GM12801 (cell line): ENCODE measurements around the gene DNAJC12.

ENCODE experiments used
- TF ChIP-seq, protein P1 (sequence below): IDR thresholded peaks from one replicate; pipeline ENCODE4 v1.5.1; 2011; ENCODE audit warnings: control low read depth; ENCODE audit not compliant: insufficient read length; ENCODE audit errors: extremely low read depth

The DNAJC12 gene

DNA sequence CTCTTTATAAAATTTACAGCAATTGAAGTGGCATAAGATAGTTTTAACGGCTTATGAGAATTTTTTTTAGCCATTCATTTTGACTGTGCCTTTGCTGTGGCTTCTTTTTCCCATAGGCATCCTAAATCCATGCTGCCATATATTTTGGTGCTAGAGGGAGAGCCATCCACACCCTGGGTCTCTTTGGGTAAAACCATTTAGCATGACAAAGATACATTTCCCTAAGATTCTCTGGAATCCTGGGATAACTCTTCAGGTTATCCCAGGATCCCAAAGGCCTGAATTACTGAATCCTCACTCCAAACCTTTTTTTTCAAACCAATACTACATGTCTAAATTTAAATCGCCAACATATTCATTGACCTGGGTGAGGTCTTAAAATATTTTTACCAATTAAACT, 28.9 kb downstream of the DNAJC12 start:
- TF ChIP-seq, protein P1, sequence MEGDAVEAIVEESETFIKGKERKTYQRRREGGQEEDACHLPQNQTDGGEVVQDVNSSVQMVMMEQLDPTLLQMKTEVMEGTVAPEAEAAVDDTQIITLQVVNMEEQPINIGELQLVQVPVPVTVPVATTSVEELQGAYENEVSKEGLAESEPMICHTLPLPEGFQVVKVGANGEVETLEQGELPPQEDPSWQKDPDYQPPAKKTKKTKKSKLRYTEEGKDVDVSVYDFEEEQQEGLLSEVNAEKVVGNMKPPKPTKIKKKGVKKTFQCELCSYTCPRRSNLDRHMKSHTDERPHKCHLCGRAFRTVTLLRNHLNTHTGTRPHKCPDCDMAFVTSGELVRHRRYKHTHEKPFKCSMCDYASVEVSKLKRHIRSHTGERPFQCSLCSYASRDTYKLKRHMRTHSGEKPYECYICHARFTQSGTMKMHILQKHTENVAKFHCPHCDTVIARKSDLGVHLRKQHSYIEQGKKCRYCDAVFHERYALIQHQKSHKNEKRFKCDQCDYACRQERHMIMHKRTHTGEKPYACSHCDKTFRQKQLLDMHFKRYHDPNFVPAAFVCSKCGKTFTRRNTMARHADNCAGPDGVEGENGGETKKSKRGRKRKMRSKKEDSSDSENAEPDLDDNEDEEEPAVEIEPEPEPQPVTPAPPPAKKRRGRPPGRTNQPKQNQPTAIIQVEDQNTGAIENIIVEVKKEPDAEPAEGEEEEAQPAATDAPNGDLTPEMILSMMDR, result no peak

DNA sequence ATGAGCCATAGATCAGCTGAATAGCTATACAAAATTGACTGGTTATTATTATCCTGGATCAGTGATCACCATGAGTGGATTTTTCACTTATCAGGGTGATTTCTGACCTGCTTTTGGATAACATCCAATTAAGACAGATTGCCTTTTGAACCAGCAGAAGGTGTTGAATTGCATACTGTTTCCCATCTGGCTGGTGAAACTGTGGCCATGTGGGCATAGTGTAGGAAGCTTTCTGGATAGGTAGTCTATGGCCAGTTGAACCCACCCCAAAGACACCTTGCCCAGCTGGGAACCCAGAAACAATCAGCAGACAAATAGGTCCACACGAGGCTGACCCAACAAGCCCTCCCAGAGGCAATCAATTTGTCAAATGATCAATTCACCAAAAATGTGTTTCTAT, 29.3 kb downstream of the DNAJC12 start:
- TF ChIP-seq, protein P1, result no peak

DNA sequence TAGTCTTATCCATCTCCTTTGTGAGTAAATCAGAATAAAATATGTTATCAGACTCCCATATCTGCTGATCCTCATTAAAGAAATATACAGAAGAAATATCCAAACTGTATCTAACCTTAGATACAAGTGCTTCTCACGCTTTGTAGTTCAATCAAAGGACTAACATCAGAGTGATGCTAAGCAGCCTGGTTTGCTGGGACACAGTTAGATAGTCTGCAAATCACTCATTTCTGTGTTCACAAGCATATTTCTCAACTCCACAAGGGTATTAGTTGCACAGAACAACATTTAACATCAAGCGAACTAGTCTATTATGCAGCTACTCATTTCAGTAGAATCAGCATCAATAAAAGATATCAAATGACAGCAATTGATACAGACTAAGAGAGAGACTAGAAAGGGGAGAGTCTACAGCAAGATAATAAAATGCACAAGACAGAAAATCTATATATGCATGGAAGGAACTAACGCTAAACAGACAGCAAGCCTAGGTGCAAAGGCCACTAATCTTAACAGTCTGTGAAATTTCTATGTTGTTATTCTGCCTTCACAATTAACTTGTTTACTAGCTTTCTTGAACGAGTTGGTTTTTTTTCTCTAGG, 30.0 kb downstream of the DNAJC12 start:
- TF ChIP-seq, protein P1, result no peak

DNA sequence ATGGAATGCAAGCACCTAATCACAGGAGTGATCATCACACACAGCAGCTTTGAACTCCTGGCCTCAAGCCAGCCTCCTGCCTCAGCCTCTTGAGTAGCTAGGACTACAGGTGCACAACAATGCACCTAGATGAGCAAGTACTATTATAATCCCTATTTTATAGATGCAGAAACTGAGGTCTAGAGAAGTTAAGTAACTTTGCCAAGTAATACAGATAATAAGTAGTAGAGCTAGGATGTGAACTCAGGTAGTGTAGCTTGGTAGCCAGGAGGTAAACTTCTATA, 33.7 kb downstream of the DNAJC12 start:
- TF ChIP-seq, protein P1, result no peak

DNA sequence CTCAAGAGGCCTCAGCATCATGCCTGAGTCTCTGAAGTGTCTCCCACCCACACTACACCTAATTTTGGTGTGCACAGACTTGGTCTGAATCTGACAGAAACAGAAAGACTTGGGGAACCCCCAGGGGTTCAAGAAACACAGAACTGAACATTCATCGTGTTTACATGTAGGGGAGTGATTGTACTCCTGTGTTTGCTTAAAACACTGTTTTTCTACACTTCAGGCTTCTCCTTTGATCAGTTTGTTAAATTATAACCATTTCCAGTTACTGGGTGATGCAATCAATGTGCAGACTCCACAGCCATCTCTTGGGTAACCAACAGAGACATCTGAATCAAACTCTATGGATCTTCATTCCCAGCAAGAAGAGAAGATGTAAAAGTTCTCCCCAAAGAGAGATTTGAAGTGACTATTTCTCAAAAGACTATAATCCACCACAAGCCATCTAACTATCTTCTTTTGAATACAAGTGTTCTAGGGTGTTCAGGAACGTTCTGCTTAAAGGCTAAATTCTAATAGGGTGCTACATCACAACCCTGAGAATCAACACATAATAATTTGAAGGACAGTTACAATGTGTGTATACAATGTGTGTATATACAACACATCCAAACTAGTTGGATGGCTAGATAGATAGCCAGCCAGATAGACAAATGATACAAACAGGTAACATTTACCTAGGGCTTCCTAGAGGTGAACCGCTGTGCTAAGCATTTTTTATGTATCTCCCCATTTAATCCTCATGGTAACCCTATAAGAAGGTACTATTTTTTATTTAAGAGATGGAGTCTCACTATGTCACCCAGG, 34.2 kb downstream of the DNAJC12 start:
- TF ChIP-seq, protein P1, result no peak

DNA sequence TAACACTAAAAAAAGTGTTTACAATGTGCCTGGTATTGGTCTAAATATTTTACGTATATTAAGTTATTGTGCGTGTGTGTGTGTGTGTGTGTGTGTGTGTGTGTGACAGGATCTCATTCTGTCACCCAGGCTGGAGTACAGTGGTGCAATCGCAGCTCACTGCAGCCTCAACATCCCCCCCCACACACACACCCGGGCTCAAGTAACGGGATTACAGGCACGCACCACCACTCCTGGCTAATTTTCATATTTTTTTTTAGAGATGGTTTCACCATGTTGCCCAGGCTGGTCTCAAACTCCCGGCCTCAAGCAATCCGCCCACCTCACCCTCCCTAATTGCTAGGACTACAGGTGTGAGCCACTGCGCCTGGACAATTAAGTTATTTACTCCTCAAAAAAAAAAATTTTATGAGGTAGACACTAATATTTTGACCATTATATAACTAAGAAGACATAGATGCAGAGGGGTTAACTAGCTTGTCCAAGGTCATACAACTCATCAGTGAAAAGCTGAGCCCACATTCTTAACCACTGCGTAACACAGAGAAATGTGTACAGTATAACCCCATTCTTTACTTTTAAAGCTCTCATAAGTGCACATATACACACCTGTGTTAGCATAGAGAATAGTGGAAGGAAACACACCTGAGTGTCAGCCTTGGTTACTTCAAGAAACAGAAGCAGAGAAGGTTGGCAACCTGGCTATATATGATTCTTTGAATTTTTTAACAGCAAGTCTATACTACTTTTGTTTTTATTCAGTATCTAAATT, 35.0 kb downstream of the DNAJC12 start:
- TF ChIP-seq, protein P1, result no peak

DNA sequence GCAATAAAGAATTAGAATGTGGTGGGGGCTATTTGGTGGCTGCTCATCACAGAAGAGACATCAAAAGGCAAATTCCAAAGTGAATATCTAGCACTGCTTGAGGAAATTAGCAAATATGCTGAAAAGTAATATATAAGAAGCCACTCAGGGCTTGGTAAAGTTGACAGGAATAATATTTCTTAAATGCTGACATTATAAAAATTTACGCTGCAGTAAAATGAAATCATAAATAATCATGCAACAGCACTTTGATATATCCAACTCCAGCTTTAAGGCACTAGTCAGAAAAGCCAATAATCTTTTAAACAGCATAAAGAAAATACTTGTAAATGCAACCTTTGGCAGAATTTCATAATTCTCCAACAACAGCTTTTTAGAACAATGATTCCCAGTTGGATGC, 36.9 kb downstream of the DNAJC12 start:
- TF ChIP-seq, protein P1, result no peak
